NT2/D1 (cell line): ENCODE measurements around the gene SNRPA.

Experiments
- SUZ12 ChIP-seq: IDR thresholded peaks from 2 replicates; pipeline ENCODE4 v1.6.1; 2011; ENCODE audit not compliant: insufficient read length, insufficient read depth; ENCODE audit errors: extremely low read depth
- YY1 ChIP-seq: IDR thresholded peaks from 2 replicates; pipeline ENCODE4 v1.6.1; 2011; ENCODE audit not compliant: insufficient read length, insufficient read depth
- ZNF274 ChIP-seq: IDR thresholded peaks from 2 replicates; pipeline ENCODE4 v1.6.1; 2011; ENCODE audit warnings: mild to moderate bottlenecking, low read depth, low read length

- TF ChIP-seq ZNF274 (no peak), SUZ12 (no peak), YY1 (no peak)
Observed at GRCh38 chr19:40750874-40751537, at the start of gene SNRPA.
